Erythroblast (primary cell): ENCODE measurements around the gene ARMC6.

ENCODE experiments used
- GATA1 ChIP-seq: IDR thresholded peaks from 2 replicates; pipeline ENCODE4 v1.6.1; 2011; ENCODE audit warnings: low read depth, mild to moderate bottlenecking, control low read depth, low read length, moderate library complexity
- POLR2A ChIP-seq: IDR thresholded peaks from 2 replicates; pipeline ENCODE4 v1.6.1; 2011; ENCODE audit warnings: mild to moderate bottlenecking, low read length

DNA sequence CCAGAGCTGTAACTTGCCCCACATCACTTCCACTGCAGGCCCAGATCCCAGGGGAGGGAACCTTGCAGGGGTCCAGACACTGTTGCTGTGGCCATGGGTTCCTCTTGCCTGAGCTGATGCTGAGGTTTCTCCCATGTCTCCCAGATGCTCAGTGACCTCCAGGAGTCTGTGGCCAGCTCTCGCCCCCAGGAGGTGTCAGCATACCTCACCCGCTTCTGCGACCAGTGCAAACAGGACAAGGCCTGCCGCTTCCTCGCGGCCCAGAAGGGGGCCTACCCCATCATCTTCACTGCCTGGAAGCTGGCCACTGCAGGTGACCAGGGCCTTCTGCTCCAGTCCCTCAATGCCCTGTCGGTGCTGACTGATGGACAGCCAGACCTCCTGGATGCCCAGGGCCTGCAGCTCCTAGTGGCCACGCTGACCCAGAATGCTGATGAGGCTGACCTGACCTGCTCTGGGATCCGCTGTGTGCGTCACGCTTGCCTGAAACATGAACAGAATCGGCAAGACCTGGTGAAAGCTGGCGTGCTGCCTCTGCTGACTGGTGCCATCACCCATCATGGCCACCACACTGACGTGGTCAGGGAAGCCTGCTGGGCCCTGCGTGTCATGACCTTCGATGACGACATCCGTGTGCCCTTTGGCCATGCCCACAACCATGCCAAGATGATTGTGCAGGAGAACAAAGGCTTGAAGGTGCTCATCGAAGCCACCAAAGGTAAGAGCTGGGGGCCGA is 18.2 kb downstream of the ARMC6 start:
- TF ChIP-seq POLR2A, result no peak
- no peak for TF ChIP-seq GATA1
